CD14-positive monocyte (primary cell): Measurements from ENCODE around the gene ASF1B. TPM values are rescaled to one million over a fixed set of nuclear protein-coding genes. Genes with fewer than 3 reads are reported as not detected.

Experiments
- DNase-seq, 3 donors: peaks; one replicate each; pipeline ENCODE4 v3.0.0-alpha.2; 2011 to 2022
- H2AFZ ChIP-seq: 2 replicates; pipeline ENCODE4 v1.6.0; 2012; ENCODE audit warnings: mild to moderate bottlenecking, low read depth, low read length, inconsistent platforms; ENCODE audit not compliant: insufficient read depth, poor library complexity, severe bottlenecking
- H3K27ac ChIP-seq, 2 donors: 1 replicate in 1 of 2; 2 replicates in 1 of 2; pipeline ENCODE4 v1.5.1; 2012 to 2013; ENCODE audit warnings: low read length in 2 of 2, control low read depth in 1 of 2, inconsistent platforms in 1 of 2, low read depth in 1 of 2, mild to moderate bottlenecking in 1 of 2
- H3K27me3 ChIP-seq, 2 donors: one replicate each; pipeline versions ENCODE4 v1.6.0 to v1.6.1; 2011 to 2013; ENCODE audit warnings: low read length in 2 of 2; ENCODE audit not compliant: control insufficient read depth in 2 of 2, insufficient read depth in 2 of 2
- H3K36me3 ChIP-seq, 2 donors: replicated peaks in 1 of 2; 1 replicate in 1 of 2; 2 replicates in 1 of 2; pipeline versions ENCODE4 v1.5.1 to v1.6.1; 2012 to 2013; ENCODE audit warnings: low read length in 2 of 2, control low read depth in 1 of 2, inconsistent platforms in 1 of 2, mild to moderate bottlenecking in 1 of 2; ENCODE audit not compliant: insufficient read depth in 2 of 2, control insufficient read depth in 1 of 2
- H3K4me1 ChIP-seq, 2 donors: 1 replicate in 1 of 2; 2 replicates in 1 of 2; pipeline versions ENCODE4 v1.5.1 to v1.6.1; 2012 to 2013; ENCODE audit warnings: low read length in 2 of 2, control low read depth in 1 of 2, inconsistent platforms in 1 of 2, mild to moderate bottlenecking in 1 of 2, moderate library complexity in 1 of 2; ENCODE audit not compliant: insufficient read depth in 2 of 2, control insufficient read depth in 1 of 2
- H3K4me2 ChIP-seq: replicated peaks from 2 replicates; pipeline ENCODE3; 2012; ENCODE audit warnings: low read length, moderate library complexity, mild to moderate bottlenecking; ENCODE audit not compliant: poor library complexity, severe bottlenecking; ENCODE audit errors: extremely low read depth
- H3K4me3 ChIP-seq, 3 experiments: fragments of 200-600 bp in 1 of 3; sonication (generic) in 1 of 3; replicated peaks in 1 of 3; 1 replicate in 2 of 3; 2 replicates in 1 of 3; pipeline ENCODE4 v1.5.1; 2011 to 2013; ENCODE audit warnings: low read length in 3 of 3, mild to moderate bottlenecking in 3 of 3, control low read depth in 2 of 3, low read depth in 2 of 3, inconsistent platforms in 1 of 3, moderate library complexity in 1 of 3
- H3K79me2 ChIP-seq: 2 replicates; pipeline ENCODE4 v1.6.0; 2012; ENCODE audit warnings: mild to moderate bottlenecking, control low read depth, inconsistent platforms, low read length, moderate library complexity; ENCODE audit not compliant: insufficient read depth
- H3K9ac ChIP-seq: 2 replicates; pipeline ENCODE4 v1.6.0; 2017; ENCODE audit warnings: low read length, mild to moderate bottlenecking; ENCODE audit not compliant: insufficient read depth, poor library complexity, severe bottlenecking
- H3K9me3 ChIP-seq, 2 donors: replicated peaks in 1 of 2; 1 replicate in 1 of 2; 2 replicates in 1 of 2; pipeline versions ENCODE4 v1.5.1 to v1.6.1; 2012 to 2013; ENCODE audit warnings: low read length in 2 of 2, control low read depth in 1 of 2; ENCODE audit not compliant: control insufficient read depth in 1 of 2, insufficient read depth in 1 of 2
- H4K20me1 ChIP-seq: 2 replicates; pipeline ENCODE4 v1.6.0; 2012; ENCODE audit warnings: mild to moderate bottlenecking, low read length, control low read depth, moderate library complexity; ENCODE audit not compliant: insufficient read depth
- H3K27ac Mint-ChIP-seq, 7 donors: one replicate each; pipeline ENCODE4 v1.8.0; 2020; ENCODE audit warnings: mild to moderate bottlenecking in 7 of 7, mixed read lengths in 7 of 7, moderate library complexity in 6 of 7, inconsistent platforms in 2 of 7
- H3K27me3 Mint-ChIP-seq, 3 donors: one replicate each; pipeline ENCODE4 v1.8.0; 2021 to 2022; ENCODE audit warnings: low read depth in 3 of 3, mild to moderate bottlenecking in 3 of 3, mixed read lengths in 3 of 3, moderate library complexity in 3 of 3, inconsistent platforms in 1 of 3
- H3K36me3 Mint-ChIP-seq, 2 donors: one replicate each; pipeline ENCODE4 v1.8.0; 2020; ENCODE audit warnings: mixed read lengths in 2 of 2, inconsistent platforms in 1 of 2, mild to moderate bottlenecking in 1 of 2
- H3K4me1 Mint-ChIP-seq: one replicate; pipeline ENCODE4 v1.8.0; 2020; ENCODE audit warnings: mild to moderate bottlenecking, mixed read lengths
- H3K4me3 Mint-ChIP-seq, 2 donors: one replicate each; pipeline ENCODE4 v1.8.0; 2020; ENCODE audit warnings: mild to moderate bottlenecking in 2 of 2, mixed read lengths in 2 of 2, moderate library complexity in 1 of 2
- H3K9me3 Mint-ChIP-seq, 7 donors: one replicate each; pipeline ENCODE4 v1.8.0; 2020 to 2022; ENCODE audit warnings: mixed read lengths in 7 of 7, mild to moderate bottlenecking in 6 of 7, moderate library complexity in 6 of 7, inconsistent platforms in 2 of 7
- WGBS: methylation state at CpG from one replicate; pipeline ENCODE4 v1.1.5; 2013; ENCODE audit warnings: missing lambda C conversion rate; ENCODE audit not compliant: insufficient coverage; 5-methylcytosine and 5-hydroxymethylcytosine counted together
- intact Hi-C, 2 donors: fragments of 100-400 bp; cut with micrococcal nuclease; formaldehyde crosslinking; loops; one replicate each; pipeline versions ENCODE4 v1.15.0 to v1.15.1; 2023
- polyA plus RNA-seq, 3 donors: library from polyadenylated mRNA; depleted of rRNA in 1 of 3; unstranded in 2 of 3; stranded (reverse) in 1 of 3; fragments of 300-500 nt in 2 of 3; fragments of >200 nt in 1 of 3; fragmentation: Illumina TruSeq in 2 of 3; gene quantifications; 1 replicate in 2 of 3; 2 replicates in 1 of 3; pipeline ENCODE4 v1.2.3, GENCODE V29; 2012 to 2021
- TF ChIP-seq, protein P1 (sequence below): fragments of 200-600 bp; IDR thresholded peaks from one replicate; pipeline ENCODE4 v1.8.0; 2022; ENCODE audit warnings: antibody characterized with exemption, mild to moderate bottlenecking

ASF1B gene
- polyA plus RNA-seq, 3 donors: 6.3 to 13.4 (median 9.2) TPM

DNA sequence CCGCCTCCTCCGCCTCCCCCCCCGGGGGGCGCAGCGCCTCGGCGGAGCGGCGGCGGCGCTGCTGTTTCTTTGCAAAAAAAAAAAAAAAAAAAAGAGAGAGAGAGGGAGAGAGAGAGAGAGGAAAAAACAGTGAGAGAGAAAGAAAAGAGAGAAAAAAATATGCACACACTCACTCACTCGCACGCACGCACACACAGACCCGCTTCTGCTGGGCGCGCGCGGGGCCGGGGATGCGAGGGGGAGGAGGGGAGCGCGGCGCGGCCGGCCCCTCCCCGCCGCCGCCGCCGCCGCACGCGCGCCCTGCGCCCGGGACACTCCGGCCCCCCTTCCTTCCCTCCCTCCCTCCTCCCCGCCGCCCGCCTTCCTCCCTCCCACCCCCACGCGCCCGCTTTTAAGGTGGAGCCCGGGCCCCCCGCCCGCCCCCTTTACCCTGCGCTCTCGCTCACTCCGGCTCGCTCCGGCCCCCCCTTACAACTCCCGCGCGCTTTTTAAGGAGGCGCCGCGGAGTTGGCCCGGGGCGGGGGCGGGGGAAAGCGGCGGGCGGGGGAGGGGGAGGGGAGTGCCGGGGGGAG lies 45.8 kb downstream of the ASF1B start, which contains the start of gene SAMD1:
SAMD1 (minus strand) TSS at position 243 of the 572 bp plus-strand sequence.
- peaks cover 0 to 14% (median 9%) of the 10 kb centered on the region in 7 donors for H3K9me3 Mint-ChIP-seq
- intact Hi-C loops: loop anchor here in 1 of 2 donors (5.0 kb wide), 1 partner anchor 47 kb away; the partner anchor contains the start of gene ASF1B
- Histone ChIP-seq H3K36me3 (peaks cover 7 to 19% of the 10 kb centered on the region in 2 donors), H3K9ac (peak within 1 kb of the TSS; percentile 65), H3K27me3 (peaks cover 0 to 2% of the 10 kb centered on the region in 2 donors), H3K79me2 (peaks cover 7% of the 10 kb centered on the region), H3K9me3 (peaks cover 6 to 8% of the 10 kb centered on the region in 2 donors), H3K4me3 (peak within 1 kb of the TSS; percentile 61 to 90 (median 69)), H4K20me1 (peaks cover 41% of the 10 kb centered on the region), H3K4me1 (peaks cover 18 to 23% of the 10 kb centered on the region in 2 donors), H2AFZ (peak within 1 kb of the TSS; percentile 72), H3K4me2 (peak within 1 kb of the TSS; percentile 100), H3K27ac (peak within 1 kb of the TSS; percentile 50 to 59)
- TF ChIP-seq, protein P1, sequence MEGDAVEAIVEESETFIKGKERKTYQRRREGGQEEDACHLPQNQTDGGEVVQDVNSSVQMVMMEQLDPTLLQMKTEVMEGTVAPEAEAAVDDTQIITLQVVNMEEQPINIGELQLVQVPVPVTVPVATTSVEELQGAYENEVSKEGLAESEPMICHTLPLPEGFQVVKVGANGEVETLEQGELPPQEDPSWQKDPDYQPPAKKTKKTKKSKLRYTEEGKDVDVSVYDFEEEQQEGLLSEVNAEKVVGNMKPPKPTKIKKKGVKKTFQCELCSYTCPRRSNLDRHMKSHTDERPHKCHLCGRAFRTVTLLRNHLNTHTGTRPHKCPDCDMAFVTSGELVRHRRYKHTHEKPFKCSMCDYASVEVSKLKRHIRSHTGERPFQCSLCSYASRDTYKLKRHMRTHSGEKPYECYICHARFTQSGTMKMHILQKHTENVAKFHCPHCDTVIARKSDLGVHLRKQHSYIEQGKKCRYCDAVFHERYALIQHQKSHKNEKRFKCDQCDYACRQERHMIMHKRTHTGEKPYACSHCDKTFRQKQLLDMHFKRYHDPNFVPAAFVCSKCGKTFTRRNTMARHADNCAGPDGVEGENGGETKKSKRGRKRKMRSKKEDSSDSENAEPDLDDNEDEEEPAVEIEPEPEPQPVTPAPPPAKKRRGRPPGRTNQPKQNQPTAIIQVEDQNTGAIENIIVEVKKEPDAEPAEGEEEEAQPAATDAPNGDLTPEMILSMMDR: no peak
- peak within 1 kb of the TSS; percentile 99 for H3K4me3 Mint-ChIP-seq
- peak in 2 of 3 donors; percentile 50 to 63 for DNase-seq
- H3K27me3 Mint-ChIP-seq: peaks cover 0 to 6% (median 5%) of the 10 kb centered on the region in 3 donors
- peaks cover 28 to 29% of the 10 kb centered on the region in 2 donors for H3K36me3 Mint-ChIP-seq
- no CpG with 5 or more reads among the region's 65 CpGs for WGBS
- H3K4me1 Mint-ChIP-seq: peaks cover 15% of the 10 kb centered on the region
- H3K27ac Mint-ChIP-seq: peak within 1 kb of the TSS; percentile 83 to 97 (median 94)

DNA sequence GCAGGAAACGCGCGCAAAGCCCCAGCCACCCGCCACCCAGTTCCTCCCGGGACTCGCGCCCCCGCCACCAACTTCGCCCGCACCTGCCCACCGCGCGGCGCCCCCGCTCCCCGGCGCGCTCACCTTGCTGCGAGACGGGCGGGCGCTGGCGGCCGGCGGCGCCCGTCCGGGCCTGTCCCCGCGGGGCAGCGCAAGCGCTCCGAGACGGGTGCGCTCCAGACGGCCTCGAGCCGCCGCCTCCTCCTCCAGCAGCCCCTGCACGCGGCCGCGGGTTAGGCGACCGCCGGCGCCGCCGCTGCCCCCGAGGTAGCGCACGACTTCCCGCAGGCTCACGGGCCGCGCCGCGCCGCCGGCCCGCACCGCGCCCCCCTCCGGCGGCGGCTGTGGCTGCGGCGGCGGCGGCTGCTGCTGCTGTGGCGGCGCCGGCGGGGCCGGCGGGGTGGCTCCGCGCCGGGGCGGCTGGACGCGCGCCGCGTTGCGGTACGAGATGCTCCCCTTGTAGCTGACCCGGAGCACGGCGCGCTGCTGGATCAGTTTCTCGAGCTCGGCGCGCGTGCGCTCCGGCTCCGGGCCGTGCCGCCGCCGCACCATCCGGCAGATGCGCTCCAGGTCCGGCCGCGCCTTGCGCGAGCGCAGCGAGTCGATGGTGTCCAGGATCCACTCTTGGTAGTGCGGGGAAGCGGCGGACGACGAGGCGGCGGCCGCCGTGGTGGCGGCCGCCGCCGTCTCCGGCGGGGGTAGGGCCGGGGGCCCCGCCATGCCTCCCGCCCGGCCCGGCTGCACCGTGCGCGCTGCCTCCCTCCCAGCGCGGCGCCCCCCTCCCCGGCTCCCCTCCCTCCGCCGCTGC lies 46.5 kb downstream of the ASF1B start:
- Histone ChIP-seq H3K4me2 (peak overlapping the region; percentile 100), H3K36me3 (peaks cover 7 to 19% of the 10 kb centered on the region in 2 donors), H3K79me2 (peaks cover 7% of the 10 kb centered on the region), H3K27me3 (peaks cover 0 to 2% of the 10 kb centered on the region in 2 donors), H3K4me1 (peaks cover 18 to 23% of the 10 kb centered on the region in 2 donors), H3K9me3 (peaks cover 6 to 8% of the 10 kb centered on the region in 2 donors), H2AFZ (peak overlapping the region; percentile 46), H3K9ac (peak overlapping the region; percentile 21), H3K4me3 (peak overlapping the region; percentile 38 to 72 (median 69)), H4K20me1 (peaks cover 41% of the 10 kb centered on the region), H3K27ac (no peak overlapping the region)
- TF ChIP-seq, protein P1: no peak
- H3K27ac Mint-ChIP-seq: no peak overlapping the region
- peak overlapping the region; percentile 80 to 84 for H3K4me3 Mint-ChIP-seq
- peaks cover 15% of the 10 kb centered on the region for H3K4me1 Mint-ChIP-seq
- peaks cover 2 to 6% (median 5%) of the 10 kb centered on the region in 3 donors for H3K27me3 Mint-ChIP-seq
- H3K36me3 Mint-ChIP-seq: peaks cover 28 to 31% of the 10 kb centered on the region in 2 donors
- under 1% methylated on average over 113 of the region's 142 CpGs for WGBS
- intact Hi-C loops: loop anchor here in 1 of 2 donors (5.0 kb wide), 1 partner anchor 47 kb away; the partner anchor contains the start of gene ASF1B
- peaks cover 0 to 14% (median 9%) of the 10 kb centered on the region in 7 donors for H3K9me3 Mint-ChIP-seq
- DNase-seq: peak in 2 of 3 donors; percentile 27 to 51
